Esophagus mucosa (tissue), 1 donor: ENCODE measurements around the gene EIF4A2. TPM values are rescaled to one million over a fixed set of nuclear protein-coding genes. Genes with fewer than 3 reads are reported as not detected.
A peak's percentile ranks its signal among the peaks of the same experiment; 100 is the strongest.
"Not testable (repeated sequence)": the region's sequence is repeated elsewhere in the genome, so short reads cannot be mapped to it uniquely, and the experiment has no call there.

Experiments used
- ATAC-seq: fragments of 200-7000 bp; cut with Tn5 transposase; one replicate; pipeline ENCODE4 v1.9.1; 2020
- total RNA-seq: library from RNA; stranded (reverse); gene quantifications from one replicate; pipeline ENCODE4 v1.2.4, GENCODE V29; 2023
- donor health status: DM: yes; HTN: yes; CAD: no.

EIF4A2 gene
- total RNA-seq, 1 donor from 2014 or later: 118 TPM

GRCh38 chr3:186785495-186786018 lies 2.2 kb downstream of the EIF4A2 start:
- no peak for ATAC-seq

GRCh38 chr3:186786922-186787321 lies 3.5 kb downstream of the EIF4A2 start:
- ATAC-seq: no peak

GRCh38 chr3:186787642-186788481 lies 4.5 kb downstream of the EIF4A2 start:
- no peak for ATAC-seq

- ATAC-seq: no peak
Measured at GRCh38 chr3:186788482-186789370, 5.3 kb downstream of the EIF4A2 start.

GRCh38 chr3:186789554-186790260 lies 6.3 kb downstream of the EIF4A2 start:
- ATAC-seq: no peak

- peak; percentile 30 for ATAC-seq
Measured at GRCh38 chr3:186790261-186790981, 7.0 kb downstream of the EIF4A2 start.

- ATAC-seq: no peak
Measured at GRCh38 chr3:186798239-186798874, 15.0 kb downstream of the EIF4A2 start.

GRCh38 chr3:186800285-186800684 lies 16.9 kb downstream of the EIF4A2 start:
- no peak for ATAC-seq

GRCh38 chr3:186802701-186803100 lies 19.3 kb downstream of the EIF4A2 start:
- ATAC-seq: no peak

- not testable (repeated sequence) for ATAC-seq
Measured at GRCh38 chr3:186803447-186803846, 20.1 kb downstream of the EIF4A2 start.

GRCh38 chr3:186806089-186807055 lies 23.0 kb downstream of the EIF4A2 start, which contains the start of gene RFC4:
TSS of gene RFC4 (minus strand) at chr3:186806482. CDS start at chr3:186804713, 1,769 bp downstream.
- ATAC-seq: peak; percentile 92

- ATAC-seq: no peak
Measured at GRCh38 chr3:186807231-186807630, 23.9 kb downstream of the EIF4A2 start.

GRCh38 chr3:186810336-186810996 lies 27.1 kb downstream of the EIF4A2 start:
- no peak for ATAC-seq

GRCh38 chr3:186811313-186811712 lies 27.9 kb downstream of the EIF4A2 start:
- ATAC-seq: not testable (repeated sequence)

- no peak for ATAC-seq
Measured at GRCh38 chr3:186814100-186814499, 30.7 kb downstream of the EIF4A2 start.

- ATAC-seq: no peak
Measured at GRCh38 chr3:186815435-186815834, 32.1 kb downstream of the EIF4A2 start.

GRCh38 chr3:186818516-186818915 lies 35.1 kb downstream of the EIF4A2 start:
- no peak for ATAC-seq

- no peak for ATAC-seq
Measured at GRCh38 chr3:186818956-186819355, 35.6 kb downstream of the EIF4A2 start.
